ENCODE measurements around the gene DNAJC6.
"Not testable (repeated sequence)": the region's sequence is repeated elsewhere in the genome, so short reads cannot be mapped to it uniquely, and the experiment has no call there.

Gene DNAJC6

GRCh38 chr1:65360648-65361047 is 51.3 kb downstream of the DNAJC6 start:
- no peak for DNase-seq

GRCh38 chr1:65362545-65362944 is 53.2 kb downstream of the DNAJC6 start:
- DNase-seq, result no peak

GRCh38 chr1:65363484-65363883 is 54.1 kb downstream of the DNAJC6 start:
- no peak for DNase-seq

- no peak for DNase-seq
These were observed 59.1 kb downstream of the DNAJC6 start for GRCh38 chr1:65368403-65368802.

- no peak for DNase-seq
These were observed 62.2 kb downstream of the DNAJC6 start for GRCh38 chr1:65371544-65371943.

GRCh38 chr1:65372557-65372956 is 63.2 kb downstream of the DNAJC6 start:
- no peak for DNase-seq

GRCh38 chr1:65377496-65378246 is 68.3 kb downstream of the DNAJC6 start:
- DNase-seq, result no peak

GRCh38 chr1:65378247-65378946 is 69.1 kb downstream of the DNAJC6 start:
- DNase-seq, result no peak

- not testable (repeated sequence) for DNase-seq
These were observed 75.1 kb downstream of the DNAJC6 start for GRCh38 chr1:65384426-65384825.

- DNase-seq, result no peak
These were observed 77.1 kb downstream of the DNAJC6 start for GRCh38 chr1:65386439-65386838.

GRCh38 chr1:65387821-65388220 is 78.5 kb downstream of the DNAJC6 start:
- no peak for DNase-seq

- DNase-seq, result no peak
These were observed 79.8 kb downstream of the DNAJC6 start for GRCh38 chr1:65388908-65389695.

GRCh38 chr1:65392497-65392896 is 83.2 kb downstream of the DNAJC6 start:
- no peak for DNase-seq

GRCh38 chr1:65393347-65393746 is 84.0 kb downstream of the DNAJC6 start:
- DNase-seq, result peak; percentile 11

- no peak for DNase-seq
These were observed 84.6 kb downstream of the DNAJC6 start for GRCh38 chr1:65393928-65394327.

- DNase-seq, result no peak
These were observed 86.7 kb downstream of the DNAJC6 start for GRCh38 chr1:65395887-65396612.

- no peak for DNase-seq
These were observed 88.7 kb downstream of the DNAJC6 start for GRCh38 chr1:65398083-65398482.

- no peak for DNase-seq
These were observed 89.7 kb downstream of the DNAJC6 start for GRCh38 chr1:65399003-65399402.

- DNase-seq, result no peak
These were observed 92.3 kb downstream of the DNAJC6 start for GRCh38 chr1:65401612-65402011.

- DNase-seq, result no peak
These were observed 95.6 kb downstream of the DNAJC6 start for GRCh38 chr1:65404941-65405340.

GRCh38 chr1:65407877-65408276 is 98.5 kb downstream of the DNAJC6 start:
- no peak for DNase-seq

- DNase-seq, result no peak
These were observed 100.0 kb downstream of the DNAJC6 start for GRCh38 chr1:65409314-65409713.

- no peak for DNase-seq
These were observed 100.5 kb downstream of the DNAJC6 start for GRCh38 chr1:65409816-65410326.

All from stimulated activated CD4-positive, alpha-beta T cell treated with anti-CD3 and anti-CD28 coated beads, Interleukin-1b, Interleukin-23, amount 100 ng/mL, for 48 hours (primary cell).